MM.1S (cell line): ENCODE results near the gene SORL1.

Source experiments
- CTCF ChIP-seq: fragments of 300-600 bp; sonication (generic); IDR thresholded peaks from 2 replicates; pipeline ENCODE4 v1.5.1; 2016; ENCODE audit warnings: antibody characterized with exemption, low read length, mixed read lengths
- EZH2 ChIP-seq: fragments of 300-600 bp; sonication (generic); optimal IDR thresholded peaks from 2 replicates; pipeline ENCODE3; 2017; ENCODE audit warnings: low read depth, mild to moderate bottlenecking, antibody characterized with exemption, low read length, mixed read lengths
- EZH2phosphoT487 ChIP-seq: fragments of 300-600 bp; sonication (generic); IDR thresholded peaks from 2 replicates; pipeline ENCODE4 v1.6.1; 2018; ENCODE audit warnings: antibody characterized with exemption, low read length

- TF ChIP-seq EZH2phosphoT487: no peak
- TF ChIP-seq CTCF: no peak
- TF ChIP-seq EZH2: no peak
These were observed 103.0 kb downstream of the SORL1 start for GRCh38 chr11:121555121-121555520.
